SJCRH30 (cell line): Measurements from ENCODE around the gene NPAS2. TPM values are rescaled to one million over a fixed set of nuclear protein-coding genes. Genes with fewer than 3 reads are reported as not detected.

Experiments
- DNase-seq, 2 experiments: peaks; one replicate each; pipeline ENCODE4 v3.0.0-alpha.2; 2015 to 2020
- H3K27ac ChIP-seq: fragments of 250-450 bp; sonication (Bioruptor Pico); 2 replicates; pipeline ENCODE4 v1.5.1; 2020; ENCODE audit warnings: mild to moderate bottlenecking, moderate library complexity
- H3K27me3 ChIP-seq: fragments of 250-450 bp; sonication (Bioruptor Pico); 2 replicates; pipeline ENCODE4 v1.5.1; 2020; ENCODE audit warnings: mild to moderate bottlenecking, moderate library complexity
- H3K36me3 ChIP-seq: fragments of 250-450 bp; sonication (Bioruptor Pico); 2 replicates; pipeline ENCODE4 v1.5.1; 2020; ENCODE audit warnings: mild to moderate bottlenecking, moderate library complexity
- H3K4me1 ChIP-seq: fragments of 250-450 bp; sonication (Bioruptor Pico); 2 replicates; pipeline ENCODE4 v1.5.1; 2020; ENCODE audit warnings: mild to moderate bottlenecking, moderate library complexity
- H3K4me3 ChIP-seq: fragments of 250-450 bp; sonication (Bioruptor Pico); 2 replicates; pipeline ENCODE4 v1.5.1; 2020; ENCODE audit warnings: mild to moderate bottlenecking, moderate library complexity
- H3K9me3 ChIP-seq: fragments of 250-450 bp; sonication (Bioruptor Pico); replicated peaks from 2 replicates; pipeline ENCODE4 v1.5.1; 2020; ENCODE audit warnings: mild to moderate bottlenecking, moderate library complexity
- total RNA-seq: library from RNA; depleted of rRNA; stranded (reverse); fragments of >200 nt; shearing (Covaris generic); gene quantifications from 2 replicates; pipeline ENCODE4 v1.2.3, GENCODE V29; 2014

Gene NPAS2
- total RNA-seq, 1 experiment from 2014 or later: 0.02 TPM

DNA sequence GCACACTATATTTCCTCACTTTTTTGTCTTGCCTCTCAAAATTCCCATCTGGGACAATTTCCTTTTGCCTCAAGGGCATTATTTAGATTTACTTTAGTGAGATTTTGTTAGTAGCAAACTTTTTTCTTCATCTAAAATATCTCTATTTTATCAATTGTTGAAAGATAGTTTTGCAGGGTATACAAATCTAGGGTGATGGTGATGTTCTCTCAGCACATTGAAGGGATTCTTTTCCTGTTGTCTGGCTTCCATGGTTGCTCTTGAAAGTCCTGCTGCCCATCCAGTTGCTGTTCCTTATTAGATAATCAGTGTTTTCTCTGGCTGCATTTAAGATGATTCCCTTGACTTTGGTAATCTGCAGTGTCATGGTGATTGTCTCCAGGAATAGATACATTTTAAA lies 48.1 kb downstream of the NPAS2 start:
- Histone ChIP-seq H3K4me3 (no peak overlapping the region), H3K4me1 (no peaks in the 10 kb centered on the region), H3K27ac (no peak overlapping the region), H3K9me3 (no peaks in the 10 kb centered on the region), H3K27me3 (peaks cover 1% of the 10 kb centered on the region; the same call in 1 of the 2 replicates), H3K36me3 (no peaks in the 10 kb centered on the region)
- no peak for DNase-seq

DNA sequence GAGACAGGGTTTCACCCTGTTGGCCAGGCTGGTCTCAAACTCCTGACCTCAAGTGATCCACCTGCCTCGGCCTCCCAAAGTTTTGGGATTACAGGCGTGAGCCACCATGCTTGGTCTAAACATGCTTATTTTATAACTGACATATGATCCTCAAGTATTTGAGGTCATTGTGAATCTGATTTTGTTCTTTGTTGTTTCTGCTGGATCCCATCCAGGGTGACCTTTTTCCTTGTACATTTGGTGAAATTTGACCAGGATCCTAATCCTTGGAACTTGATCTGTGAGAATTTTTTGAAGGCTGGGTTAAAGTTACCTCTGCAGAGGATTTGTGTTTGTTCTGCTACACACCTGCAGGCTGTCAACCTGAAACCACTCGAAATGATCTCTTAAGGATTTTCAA lies 49.2 kb downstream of the NPAS2 start:
- Histone ChIP-seq H3K27ac (no peak overlapping the region), H3K36me3 (no peaks in the 10 kb centered on the region), H3K27me3 (no peaks in the 10 kb centered on the region), H3K4me1 (no peaks in the 10 kb centered on the region), H3K9me3 (no peaks in the 10 kb centered on the region), H3K4me3 (no peak overlapping the region)
- no peak for DNase-seq

DNA sequence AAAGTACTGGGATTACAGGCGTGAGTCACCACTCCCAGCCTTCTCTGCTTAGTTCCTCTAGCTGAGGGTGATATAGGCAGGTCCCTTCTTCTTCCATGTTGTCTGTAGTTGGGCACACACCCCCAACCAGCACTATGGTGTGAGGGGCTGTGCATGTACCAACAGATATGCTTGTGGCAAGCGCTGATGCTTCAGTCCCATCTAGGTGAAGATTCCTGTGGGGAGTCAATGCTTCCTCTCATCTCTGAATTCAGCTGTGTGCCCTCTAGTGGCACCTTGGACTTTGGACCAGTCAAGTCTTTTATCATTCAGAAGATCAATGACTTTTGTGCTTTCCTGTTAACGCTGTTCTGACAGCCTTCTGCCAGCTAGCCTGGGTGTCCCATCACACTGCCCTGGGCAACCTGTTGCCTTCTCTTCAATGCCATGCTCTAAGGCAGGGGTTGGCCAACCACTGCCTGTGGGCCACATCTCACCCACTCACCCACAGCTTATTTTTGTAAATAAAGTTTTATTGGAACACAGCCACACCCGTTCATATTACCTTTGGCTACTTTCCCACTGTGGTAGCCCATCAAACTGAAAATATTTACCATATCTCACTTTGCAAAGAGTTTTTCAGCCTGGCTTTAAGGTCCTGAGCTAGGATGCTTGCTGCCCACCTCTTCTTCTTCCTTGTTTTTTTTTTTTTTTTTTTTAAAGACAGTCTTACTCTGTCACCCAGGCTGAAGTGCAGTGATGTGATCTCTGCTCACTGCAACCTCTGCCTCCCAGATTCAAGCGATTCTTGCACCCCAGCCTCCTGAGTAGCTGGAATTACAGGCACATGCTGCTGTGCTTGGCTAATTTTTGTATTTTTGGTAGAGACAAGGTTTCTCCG lies 51.0 kb downstream of the NPAS2 start:
- Histone ChIP-seq H3K9me3 (no peaks in the 10 kb centered on the region), H3K27me3 (no peaks in the 10 kb centered on the region), H3K27ac (no peak overlapping the region), H3K4me3 (no peak overlapping the region), H3K4me1 (no peaks in the 10 kb centered on the region), H3K36me3 (no peaks in the 10 kb centered on the region)
- DNase-seq: no peak

DNA sequence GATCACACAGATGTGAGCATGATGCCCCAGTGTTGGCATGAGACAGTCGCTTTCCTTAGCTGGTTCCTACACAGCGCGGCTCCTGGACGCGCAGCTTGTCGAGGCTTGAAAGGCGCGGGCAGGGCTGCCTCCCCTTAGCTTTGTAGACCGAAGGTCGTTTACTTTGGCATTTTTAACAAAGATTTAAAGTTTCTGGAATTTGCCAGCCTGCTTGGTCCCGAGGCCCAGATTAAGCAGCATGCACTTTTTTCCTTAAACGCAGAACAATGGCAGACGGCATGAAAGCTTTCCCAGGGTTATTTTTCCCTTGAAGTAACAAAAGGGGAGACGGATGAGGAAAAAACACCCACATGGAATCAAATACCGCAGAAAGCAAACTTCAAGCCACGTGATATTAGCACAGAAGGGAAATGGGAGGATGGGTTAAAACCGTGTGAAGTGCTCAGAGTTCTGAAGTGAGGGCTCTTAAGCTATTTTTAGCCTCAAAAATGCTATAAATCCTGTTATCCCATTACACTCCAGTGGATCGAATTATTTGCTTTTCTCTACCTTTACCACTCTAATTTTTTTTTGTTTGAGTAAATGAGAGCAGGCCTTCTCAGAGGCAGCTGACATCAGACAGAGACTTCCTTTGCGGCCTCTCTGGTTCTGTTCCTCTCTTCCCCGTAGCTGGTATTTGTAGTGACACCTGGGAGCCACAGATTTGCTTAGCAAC lies 55.7 kb downstream of the NPAS2 start:
- Histone ChIP-seq H3K36me3 (no peaks in the 10 kb centered on the region), H3K4me3 (no peak overlapping the region), H3K4me1 (no peaks in the 10 kb centered on the region), H3K9me3 (no peaks in the 10 kb centered on the region), H3K27ac (no peak overlapping the region), H3K27me3 (no peaks in the 10 kb centered on the region; the same call in 1 of the 2 replicates)
- DNase-seq: no peak

DNA sequence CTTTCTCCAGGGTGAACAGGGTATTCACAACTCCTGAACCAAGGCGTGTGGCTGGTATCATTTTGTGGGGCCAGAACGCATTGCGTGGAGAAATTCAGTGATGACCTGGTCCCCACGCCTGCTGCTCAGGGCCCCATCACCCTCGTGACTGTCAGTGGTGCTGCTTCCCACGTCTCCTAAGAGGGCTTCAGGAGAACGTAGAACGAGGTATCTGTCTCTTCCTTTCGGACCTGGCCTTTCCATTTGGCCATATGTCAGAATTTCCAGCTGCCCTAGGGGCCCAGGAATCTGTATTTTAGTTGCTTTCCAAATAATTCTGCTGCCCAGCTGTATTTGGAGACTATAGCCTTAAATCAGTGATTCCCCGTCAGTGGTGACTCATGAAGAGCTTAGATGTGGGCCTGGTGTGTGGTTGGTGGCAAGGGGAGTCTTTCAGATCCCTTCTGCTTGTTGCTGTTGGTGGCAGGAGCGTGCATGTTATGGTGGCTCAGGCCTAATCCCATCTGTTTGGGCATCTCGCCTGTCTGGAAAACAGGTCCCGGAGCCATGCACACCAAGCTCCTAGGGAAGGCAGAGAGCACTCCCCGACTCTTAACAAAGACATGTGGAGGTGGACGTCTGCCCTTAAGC lies 56.4 kb downstream of the NPAS2 start:
- Histone ChIP-seq H3K27me3 (no peaks in the 10 kb centered on the region; the same call in 1 of the 2 replicates), H3K9me3 (no peaks in the 10 kb centered on the region), H3K27ac (no peak overlapping the region), H3K4me3 (no peak overlapping the region), H3K36me3 (no peaks in the 10 kb centered on the region), H3K4me1 (no peaks in the 10 kb centered on the region)
- DNase-seq: no peak

DNA sequence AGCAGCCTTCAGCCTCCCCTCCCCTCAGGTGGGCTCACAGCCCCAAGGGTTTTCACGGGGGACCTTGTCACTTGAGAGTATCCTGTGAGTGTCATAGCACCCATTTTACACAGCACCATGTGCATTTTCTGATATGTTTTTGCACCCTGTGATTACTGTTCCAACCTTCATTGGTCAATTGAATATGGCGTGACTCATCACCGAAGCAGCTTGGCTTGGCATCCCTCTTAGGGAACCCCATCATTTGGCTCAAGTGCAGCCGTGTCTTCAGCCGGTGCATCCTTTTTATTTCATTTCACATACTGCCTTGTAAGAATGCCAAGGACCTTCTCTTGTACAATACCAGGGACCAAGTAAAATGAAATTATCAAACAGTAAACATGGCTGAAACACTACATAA lies 57.6 kb downstream of the NPAS2 start:
- no peaks in the 10 kb centered on the region for H3K4me1 ChIP-seq
- H3K4me3 ChIP-seq: no peak overlapping the region
- no peaks in the 10 kb centered on the region for H3K9me3 ChIP-seq
- DNase-seq: no peak
- no peak overlapping the region for H3K27ac ChIP-seq
- no peaks in the 10 kb centered on the region for H3K36me3 ChIP-seq
- H3K27me3 ChIP-seq: peaks cover 4% of the 10 kb centered on the region

DNA sequence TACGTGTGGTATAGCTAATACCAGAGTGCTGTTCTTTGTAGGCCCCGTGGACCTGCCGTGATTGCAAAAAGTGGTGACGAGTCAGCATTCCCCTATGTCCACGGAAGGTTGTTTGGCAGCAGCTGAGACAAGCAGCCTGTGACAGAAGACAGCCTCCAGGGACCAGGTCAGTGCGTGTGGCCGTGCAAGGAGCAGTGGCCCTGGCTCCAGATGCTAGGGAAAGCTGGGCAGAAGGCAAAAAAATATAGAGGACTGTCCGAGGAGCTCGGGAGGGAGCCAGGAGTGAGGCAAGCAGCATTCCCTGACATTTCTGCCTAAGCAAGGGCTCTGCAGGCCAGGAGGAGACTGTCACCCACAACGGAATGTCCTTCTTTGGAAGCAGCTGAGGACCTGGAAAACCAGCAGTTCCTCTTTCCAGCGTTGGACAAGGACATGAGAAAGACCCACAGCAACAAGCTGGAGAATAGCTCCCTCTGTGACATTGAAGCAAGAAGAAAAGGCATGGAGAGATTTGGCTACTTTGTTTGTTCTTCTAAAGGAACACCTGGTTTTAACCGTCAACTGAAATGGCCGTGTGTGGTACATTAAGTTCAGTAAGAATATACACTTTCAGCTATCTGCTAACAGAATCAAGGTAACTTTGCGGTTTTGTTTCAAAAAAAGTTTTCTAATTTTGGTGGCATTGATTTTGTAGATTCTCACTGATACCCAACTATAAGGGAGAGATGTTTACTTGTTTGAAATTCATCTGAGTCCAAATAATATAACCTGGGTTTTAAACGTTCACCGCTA lies 58.3 kb downstream of the NPAS2 start:
- Histone ChIP-seq H3K4me1 (no peaks in the 10 kb centered on the region), H3K36me3 (no peaks in the 10 kb centered on the region), H3K27ac (no peak overlapping the region), H3K9me3 (no peaks in the 10 kb centered on the region), H3K4me3 (no peak overlapping the region), H3K27me3 (peaks cover 4% of the 10 kb centered on the region)
- DNase-seq: no peak

DNA sequence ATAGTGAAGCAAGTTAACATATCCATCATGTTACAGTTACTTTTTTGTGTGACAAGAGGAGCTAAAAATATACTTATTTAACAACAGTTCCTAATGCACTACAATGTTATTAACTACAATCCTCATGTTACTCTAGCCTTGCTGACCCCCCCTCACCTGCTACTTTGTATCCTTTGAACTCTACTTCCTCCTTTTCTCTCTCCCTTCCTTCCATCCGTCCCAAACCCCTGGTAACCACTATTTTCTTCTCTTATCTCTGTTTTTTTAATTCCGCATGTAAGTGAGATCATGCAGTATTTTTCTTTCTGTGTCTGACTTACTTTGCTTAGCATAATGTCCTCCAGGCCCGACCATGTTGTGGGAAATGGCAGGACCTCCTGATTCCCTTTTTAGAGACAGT lies 59.4 kb downstream of the NPAS2 start:
- Histone ChIP-seq H3K4me3 (no peak overlapping the region), H3K27ac (no peak overlapping the region), H3K27me3 (peaks cover 8% of the 10 kb centered on the region), H3K9me3 (no peaks in the 10 kb centered on the region), H3K36me3 (no peaks in the 10 kb centered on the region), H3K4me1 (no peaks in the 10 kb centered on the region)
- no peak for DNase-seq

DNA sequence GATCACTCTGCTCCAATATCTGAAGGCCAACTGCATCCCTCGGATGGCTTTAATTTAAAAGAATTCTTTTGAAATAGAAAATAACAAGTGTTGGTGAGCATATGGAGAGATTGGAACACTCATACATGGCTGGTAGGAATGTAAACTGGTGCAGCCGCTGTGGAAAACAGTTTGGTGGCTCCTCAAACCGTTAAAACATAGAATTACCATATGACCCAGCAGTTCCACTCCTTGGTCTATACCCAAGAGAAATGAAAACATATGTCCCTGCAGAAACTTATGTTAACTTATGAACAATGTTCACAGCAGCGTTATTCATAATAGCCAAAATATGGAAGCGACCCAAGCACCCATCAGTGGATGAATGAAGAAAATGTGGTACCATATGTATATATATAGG lies 60.1 kb downstream of the NPAS2 start:
- DNase-seq: no peak
- H3K27me3 ChIP-seq: peaks cover 11% of the 10 kb centered on the region
- no peak overlapping the region for H3K4me3 ChIP-seq
- H3K27ac ChIP-seq: no peak overlapping the region
- H3K4me1 ChIP-seq: no peaks in the 10 kb centered on the region
- no peaks in the 10 kb centered on the region for H3K9me3 ChIP-seq
- H3K36me3 ChIP-seq: no peaks in the 10 kb centered on the region

DNA sequence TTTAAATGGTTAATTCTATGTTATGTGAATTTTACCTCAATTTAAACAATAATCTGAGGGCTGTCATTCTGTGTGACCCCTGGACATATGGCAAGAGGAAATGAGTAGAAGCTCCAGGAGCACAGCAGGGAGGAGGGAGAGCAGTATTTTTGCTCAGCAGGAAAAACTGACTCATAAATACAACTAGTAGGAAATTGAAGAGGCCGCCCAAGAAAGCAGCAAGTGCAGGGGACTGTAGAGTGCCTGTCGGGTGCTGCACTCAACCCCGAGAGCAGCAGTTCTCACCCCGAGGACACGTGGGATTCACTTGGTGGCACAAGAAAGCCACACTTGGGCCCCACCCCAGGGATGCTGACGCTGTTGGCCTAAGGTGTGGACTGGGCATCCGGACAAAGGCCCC lies 60.8 kb downstream of the NPAS2 start:
- Histone ChIP-seq H3K36me3 (no peaks in the 10 kb centered on the region), H3K27me3 (peaks cover 11% of the 10 kb centered on the region), H3K9me3 (no peaks in the 10 kb centered on the region), H3K27ac (no peak overlapping the region), H3K4me1 (no peaks in the 10 kb centered on the region), H3K4me3 (no peak overlapping the region)
- DNase-seq: no peak

DNA sequence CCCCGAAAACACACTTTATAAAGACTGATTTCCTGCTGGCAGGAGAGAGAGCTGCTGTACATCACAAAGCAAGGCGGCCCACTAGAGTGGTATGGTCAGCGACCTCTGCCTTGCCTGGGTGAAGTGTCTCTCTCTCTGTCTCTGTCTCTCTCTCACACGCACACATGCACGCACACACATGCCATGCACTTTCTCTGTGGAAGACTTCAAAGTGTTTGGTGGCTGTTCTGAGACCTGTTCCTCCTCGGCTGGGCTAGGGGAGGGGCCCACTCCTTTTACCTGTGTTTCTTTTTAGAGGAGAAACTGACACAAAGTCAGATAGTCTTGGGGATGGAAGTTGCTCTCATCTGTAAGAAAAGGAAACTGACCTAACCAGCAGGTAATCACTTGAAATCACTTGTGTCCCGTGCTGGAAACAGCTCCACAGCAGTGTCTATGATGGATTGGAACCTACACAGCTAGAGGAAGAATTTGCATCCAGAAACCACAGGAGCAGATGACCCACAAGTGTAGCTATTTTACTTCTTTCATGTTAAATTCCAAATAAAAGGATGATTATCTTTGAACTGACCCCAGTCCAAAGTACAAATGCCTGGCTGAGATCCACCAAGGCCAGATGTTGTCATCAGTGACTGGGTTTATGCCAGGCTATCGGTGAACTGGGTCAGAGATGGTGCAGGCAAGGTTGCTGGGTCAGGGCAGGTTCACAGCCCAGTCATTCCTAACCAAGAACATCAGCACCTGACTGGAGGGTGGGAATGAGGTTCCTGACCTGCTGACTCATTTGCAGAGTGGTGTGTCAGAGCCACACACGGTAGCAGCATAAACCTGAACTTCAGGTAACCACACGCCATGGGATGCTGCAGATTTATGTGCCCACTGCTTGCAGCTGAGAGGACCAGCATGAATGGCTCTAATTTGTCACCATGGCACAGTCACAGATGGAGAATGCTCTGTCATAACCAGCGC lies 63.0 kb downstream of the NPAS2 start:
- Histone ChIP-seq H3K27ac (no peak overlapping the region), H3K27me3 (peaks cover 15% of the 10 kb centered on the region), H3K9me3 (no peaks in the 10 kb centered on the region), H3K4me1 (no peaks in the 10 kb centered on the region), H3K36me3 (no peaks in the 10 kb centered on the region), H3K4me3 (no peak overlapping the region)
- DNase-seq: no peak

DNA sequence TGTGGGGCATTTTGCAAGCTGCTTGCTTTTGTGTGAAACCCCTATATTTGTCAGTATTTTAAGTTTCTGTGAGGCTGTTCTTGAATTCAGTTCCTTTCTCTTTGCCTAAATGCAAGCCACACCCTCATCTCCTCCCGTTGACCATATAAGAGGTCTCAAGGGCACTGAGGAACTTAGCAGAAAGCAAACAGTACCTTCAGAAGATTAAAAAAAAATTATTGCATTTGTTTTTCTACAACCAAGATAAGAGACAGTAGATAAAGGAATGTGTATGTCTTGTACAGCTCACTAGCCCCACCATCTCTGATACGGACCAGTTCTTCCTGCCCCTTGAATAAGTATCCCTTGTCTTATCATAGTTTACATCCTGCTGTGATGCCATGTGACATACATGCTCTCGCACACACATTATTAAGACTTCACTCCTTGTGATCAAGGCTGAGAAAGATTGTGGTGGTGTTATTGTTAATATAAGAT lies 64.2 kb downstream of the NPAS2 start:
- DNase-seq: no peak
- H3K36me3 ChIP-seq: no peaks in the 10 kb centered on the region
- H3K27me3 ChIP-seq: peaks cover 23% of the 10 kb centered on the region
- no peak overlapping the region for H3K27ac ChIP-seq
- H3K9me3 ChIP-seq: no peaks in the 10 kb centered on the region
- no peak overlapping the region for H3K4me3 ChIP-seq
- H3K4me1 ChIP-seq: no peaks in the 10 kb centered on the region

DNA sequence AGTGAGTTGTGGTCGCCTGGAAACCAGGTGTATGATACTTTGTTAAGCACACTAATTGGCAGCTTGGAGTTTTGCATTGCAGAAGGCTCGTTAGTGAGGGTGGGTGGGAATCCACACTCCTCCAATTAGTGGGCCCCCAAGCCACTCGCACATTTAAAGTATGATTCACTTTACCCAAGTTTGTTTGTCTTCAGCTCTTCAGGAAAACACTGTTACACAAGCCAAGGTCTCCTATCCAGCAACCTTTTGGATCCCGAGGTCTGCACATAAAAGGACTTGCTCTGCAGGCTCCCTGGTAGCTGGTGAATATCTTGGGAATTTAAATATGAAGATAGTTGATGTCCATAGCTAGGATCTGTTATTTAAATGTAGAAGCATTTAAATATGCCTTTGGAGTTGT lies 66.1 kb downstream of the NPAS2 start:
- peaks cover 23% of the 10 kb centered on the region for H3K27me3 ChIP-seq
- no peak for DNase-seq
- H3K27ac ChIP-seq: no peak overlapping the region
- H3K4me3 ChIP-seq: no peak overlapping the region
- no peaks in the 10 kb centered on the region for H3K4me1 ChIP-seq
- no peaks in the 10 kb centered on the region for H3K9me3 ChIP-seq
- H3K36me3 ChIP-seq: no peaks in the 10 kb centered on the region
